ENCODE results near the gene EVA1A.

- TF ChIP-seq CTCF (conservative IDR thresholded peaks at IDR 0.05 in 1 of 2, IDR thresholded peaks at IDR 0.05 in 1 of 2; ENCODE audit: low read depth in 1 of 2, low read length in 2 of 2) (no peak), EZH2 (IDR thresholded peaks at IDR 0.05; ENCODE audit: low read length, missing control alignments) (no peak)
Measured at GRCh38 chr2:75450068-75450467, 110.7 kb downstream of the EVA1A start.

All from fibroblast of lung (primary cell).